Measurements from ENCODE around the gene BAIAP2.

The BAIAP2 gene

DNA sequence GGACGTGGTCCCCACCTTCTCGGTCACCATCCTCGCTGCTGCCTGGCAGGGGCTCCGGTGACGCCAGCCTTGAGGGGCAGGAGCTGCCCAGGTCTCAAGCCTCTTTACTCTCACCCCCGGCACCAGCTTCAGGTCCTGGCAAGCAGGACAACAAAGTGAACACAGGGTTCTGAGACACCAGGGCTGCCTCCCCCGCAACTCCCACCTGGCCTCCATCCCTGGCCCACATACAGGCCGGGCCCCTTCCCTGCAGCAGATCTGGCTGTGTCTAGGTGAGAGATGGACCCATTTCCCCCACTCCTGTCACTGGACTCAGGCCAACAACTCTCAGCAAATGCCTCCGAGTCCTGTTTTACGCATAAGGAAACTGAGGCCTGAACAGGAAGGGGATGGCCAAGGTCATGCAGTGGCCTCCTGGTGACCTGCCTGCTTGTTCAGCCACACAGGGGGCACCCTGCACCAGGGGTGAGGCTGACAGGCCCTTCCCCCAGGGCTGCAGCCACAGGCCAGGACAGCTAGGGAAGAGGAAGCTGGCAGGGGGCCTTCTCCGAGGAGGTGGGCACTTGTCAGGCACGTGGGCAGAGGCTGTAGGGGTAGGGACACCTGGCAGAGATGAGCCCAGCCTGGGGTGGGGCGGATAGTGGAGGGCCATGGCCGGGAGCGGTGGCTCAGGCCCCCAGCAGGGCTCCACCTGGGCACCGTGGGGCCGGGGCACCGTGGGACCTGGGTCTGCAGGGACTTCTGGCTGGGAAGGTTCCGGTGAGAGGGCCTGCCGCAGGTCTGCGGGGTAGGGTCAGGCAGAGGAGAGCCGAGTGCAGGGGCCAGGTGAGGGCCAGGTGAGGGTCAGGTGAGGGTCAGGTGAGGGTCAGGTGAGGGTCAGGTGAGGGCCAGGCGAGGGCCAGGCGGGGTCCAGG lies 83.6 kb downstream of the BAIAP2 start:
- Mint-ChIP-seq H3K27me3 (ENCODE audit: low read depth, poor library complexity) (no peaks in the 10 kb centered on the region), H3K9me3 (no peaks in the 10 kb centered on the region), H3K4me3 (peak overlapping the region; percentile 64), H3K4me1 (peaks cover 12% of the 10 kb centered on the region), H3K27ac (peak overlapping the region; percentile 54), H3K36me3 (ENCODE audit: low read depth) (no peaks in the 10 kb centered on the region)
- no peak for DNase-seq
- TF ChIP-seq, protein P1, sequence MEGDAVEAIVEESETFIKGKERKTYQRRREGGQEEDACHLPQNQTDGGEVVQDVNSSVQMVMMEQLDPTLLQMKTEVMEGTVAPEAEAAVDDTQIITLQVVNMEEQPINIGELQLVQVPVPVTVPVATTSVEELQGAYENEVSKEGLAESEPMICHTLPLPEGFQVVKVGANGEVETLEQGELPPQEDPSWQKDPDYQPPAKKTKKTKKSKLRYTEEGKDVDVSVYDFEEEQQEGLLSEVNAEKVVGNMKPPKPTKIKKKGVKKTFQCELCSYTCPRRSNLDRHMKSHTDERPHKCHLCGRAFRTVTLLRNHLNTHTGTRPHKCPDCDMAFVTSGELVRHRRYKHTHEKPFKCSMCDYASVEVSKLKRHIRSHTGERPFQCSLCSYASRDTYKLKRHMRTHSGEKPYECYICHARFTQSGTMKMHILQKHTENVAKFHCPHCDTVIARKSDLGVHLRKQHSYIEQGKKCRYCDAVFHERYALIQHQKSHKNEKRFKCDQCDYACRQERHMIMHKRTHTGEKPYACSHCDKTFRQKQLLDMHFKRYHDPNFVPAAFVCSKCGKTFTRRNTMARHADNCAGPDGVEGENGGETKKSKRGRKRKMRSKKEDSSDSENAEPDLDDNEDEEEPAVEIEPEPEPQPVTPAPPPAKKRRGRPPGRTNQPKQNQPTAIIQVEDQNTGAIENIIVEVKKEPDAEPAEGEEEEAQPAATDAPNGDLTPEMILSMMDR (IDR thresholded peaks at IDR 0.05) = no peak

DNA sequence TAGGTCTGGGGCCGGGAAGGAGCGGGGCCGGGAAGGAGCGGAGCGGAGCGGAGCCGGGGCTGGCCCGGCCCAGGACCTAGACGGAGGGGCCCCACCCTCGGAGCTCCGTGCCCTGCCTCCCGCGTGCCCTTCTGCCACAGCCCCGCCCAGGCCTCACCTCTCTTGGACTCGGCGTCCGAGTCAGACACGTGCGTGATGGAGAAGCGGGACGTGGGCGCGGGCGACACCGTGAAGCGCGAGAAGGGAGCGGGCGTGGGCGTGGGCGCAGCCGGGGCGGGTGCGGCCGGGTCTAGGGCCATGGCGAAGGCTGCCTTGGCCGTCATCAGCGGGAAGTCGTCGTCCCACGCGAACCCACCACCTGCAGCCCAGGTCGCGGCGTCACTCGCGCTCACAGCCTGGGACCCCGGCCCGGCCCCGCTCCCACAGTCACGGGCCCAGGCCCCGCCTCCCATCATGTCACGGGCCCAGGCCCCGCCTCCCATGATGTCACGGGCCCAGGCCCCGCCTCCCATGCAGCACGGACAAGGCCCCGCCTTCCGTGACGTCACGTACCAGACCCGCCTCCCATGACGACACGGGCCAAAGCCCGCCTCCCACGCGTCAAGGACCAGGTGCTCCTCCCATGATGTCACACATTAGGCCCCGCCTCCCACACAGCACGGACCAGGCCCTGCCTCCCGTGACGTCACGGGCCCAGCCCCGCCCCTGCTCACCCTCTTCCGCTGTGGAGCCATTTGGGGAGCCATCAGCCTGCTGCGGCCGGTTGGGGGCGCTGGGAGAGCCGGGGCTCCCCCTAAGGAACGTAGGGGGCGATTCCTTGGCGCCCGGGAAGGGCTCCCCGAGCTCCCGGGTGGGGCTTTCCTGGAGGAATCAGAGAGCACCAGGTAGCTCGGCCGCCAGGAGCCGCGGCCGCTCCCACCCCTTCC lies 84.5 kb downstream of the BAIAP2 start:
- Mint-ChIP-seq H3K4me3 (peak overlapping the region; percentile 70), H3K36me3 (ENCODE audit: low read depth) (no peaks in the 10 kb centered on the region)
- peak; percentile 96 for DNase-seq

DNA sequence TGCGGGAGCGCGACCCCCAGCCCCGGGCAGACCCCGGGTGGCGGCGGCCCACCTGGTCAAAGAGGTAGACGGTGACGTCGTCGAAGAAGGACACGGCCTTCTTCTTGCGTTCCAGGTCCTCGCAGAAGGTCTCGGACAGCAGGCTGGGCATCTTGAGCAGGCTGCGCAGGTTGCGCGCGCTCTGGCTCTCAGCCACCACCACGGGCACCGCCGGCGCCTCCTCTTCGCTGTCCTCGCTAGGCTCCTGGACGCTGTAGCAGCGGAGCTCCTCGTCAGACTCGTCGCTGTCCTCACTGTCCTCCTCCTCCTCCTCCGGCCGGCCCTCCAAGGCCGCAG lies 85.2 kb downstream of the BAIAP2 start:
- no peak overlapping the region for H3K27ac Mint-ChIP-seq
- TF ChIP-seq, protein P1 (IDR thresholded peaks at IDR 0.05) = no peak
- peaks cover 12% of the 10 kb centered on the region for H3K4me1 Mint-ChIP-seq
- H3K27me3 Mint-ChIP-seq (ENCODE audit: low read depth, poor library complexity) = no peaks in the 10 kb centered on the region
- H3K9me3 Mint-ChIP-seq = no peaks in the 10 kb centered on the region
- H3K4me3 Mint-ChIP-seq = no peak overlapping the region
- DNase-seq = no peak
- H3K36me3 Mint-ChIP-seq (ENCODE audit: low read depth) = no peaks in the 10 kb centered on the region

More for the DNA sequence above, 84.5 kb downstream of the BAIAP2 start:
- Mint-ChIP-seq H3K27me3 (ENCODE audit: low read depth, poor library complexity) (no peaks in the 10 kb centered on the region), H3K27ac (peak overlapping the region; percentile 48), H3K4me1 (peaks cover 12% of the 10 kb centered on the region), H3K9me3 (no peaks in the 10 kb centered on the region)
- TF ChIP-seq, protein P1 (IDR thresholded peaks at IDR 0.05) = peak; percentile 13

DNA sequence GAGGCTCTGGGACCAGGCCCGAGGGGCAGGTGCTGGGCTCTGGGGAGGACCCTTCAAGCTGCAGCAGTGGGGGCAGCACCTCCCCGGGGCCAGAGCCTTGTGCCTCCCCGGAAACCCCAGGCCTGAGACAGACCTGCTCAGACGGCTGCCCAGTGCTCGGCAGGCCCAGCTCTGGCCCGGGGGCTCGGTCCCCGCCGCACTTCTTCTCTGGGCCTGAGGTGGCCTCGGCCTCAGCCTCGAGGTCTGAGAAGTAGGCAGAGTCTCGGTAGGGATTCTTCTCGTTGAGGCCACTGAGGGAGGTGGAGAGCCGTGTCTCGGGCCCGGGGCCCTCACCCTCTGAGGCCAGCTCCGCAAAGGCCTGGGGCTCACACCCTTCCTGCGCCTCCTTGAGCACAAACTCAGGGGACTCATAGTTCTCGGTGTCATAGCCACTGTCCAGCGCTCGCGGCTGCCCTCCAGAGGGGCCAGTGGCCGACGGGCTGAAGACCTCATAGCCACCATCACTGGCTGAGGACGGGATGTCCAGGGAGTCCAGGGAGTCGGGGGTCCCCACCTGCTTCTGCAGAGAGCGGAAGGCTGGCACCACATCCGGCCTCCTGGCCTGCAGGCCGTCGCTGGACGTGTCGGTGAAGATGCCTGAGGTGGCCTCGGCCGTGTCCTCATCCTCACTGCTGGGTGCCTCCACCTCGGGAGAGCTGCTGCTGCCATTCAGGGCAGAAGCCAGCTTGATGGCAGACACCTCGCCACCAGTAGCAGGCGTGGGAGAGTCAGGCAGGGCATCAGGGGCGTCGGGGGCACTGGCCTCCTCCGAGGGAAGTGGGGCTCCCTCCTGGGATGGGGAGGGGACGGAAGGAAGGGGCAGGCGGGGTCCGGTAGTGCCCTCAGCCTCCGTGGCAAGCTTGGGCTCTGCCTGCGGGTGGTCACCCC lies 86.0 kb downstream of the BAIAP2 start:
- Mint-ChIP-seq H3K9me3 (no peaks in the 10 kb centered on the region), H3K27ac (no peak overlapping the region), H3K4me3 (no peak overlapping the region), H3K27me3 (ENCODE audit: low read depth, poor library complexity) (no peaks in the 10 kb centered on the region), H3K4me1 (peaks cover 12% of the 10 kb centered on the region), H3K36me3 (ENCODE audit: low read depth) (no peaks in the 10 kb centered on the region)
- TF ChIP-seq, protein P1 (IDR thresholded peaks at IDR 0.05) = no peak
- DNase-seq = no peak

DNA sequence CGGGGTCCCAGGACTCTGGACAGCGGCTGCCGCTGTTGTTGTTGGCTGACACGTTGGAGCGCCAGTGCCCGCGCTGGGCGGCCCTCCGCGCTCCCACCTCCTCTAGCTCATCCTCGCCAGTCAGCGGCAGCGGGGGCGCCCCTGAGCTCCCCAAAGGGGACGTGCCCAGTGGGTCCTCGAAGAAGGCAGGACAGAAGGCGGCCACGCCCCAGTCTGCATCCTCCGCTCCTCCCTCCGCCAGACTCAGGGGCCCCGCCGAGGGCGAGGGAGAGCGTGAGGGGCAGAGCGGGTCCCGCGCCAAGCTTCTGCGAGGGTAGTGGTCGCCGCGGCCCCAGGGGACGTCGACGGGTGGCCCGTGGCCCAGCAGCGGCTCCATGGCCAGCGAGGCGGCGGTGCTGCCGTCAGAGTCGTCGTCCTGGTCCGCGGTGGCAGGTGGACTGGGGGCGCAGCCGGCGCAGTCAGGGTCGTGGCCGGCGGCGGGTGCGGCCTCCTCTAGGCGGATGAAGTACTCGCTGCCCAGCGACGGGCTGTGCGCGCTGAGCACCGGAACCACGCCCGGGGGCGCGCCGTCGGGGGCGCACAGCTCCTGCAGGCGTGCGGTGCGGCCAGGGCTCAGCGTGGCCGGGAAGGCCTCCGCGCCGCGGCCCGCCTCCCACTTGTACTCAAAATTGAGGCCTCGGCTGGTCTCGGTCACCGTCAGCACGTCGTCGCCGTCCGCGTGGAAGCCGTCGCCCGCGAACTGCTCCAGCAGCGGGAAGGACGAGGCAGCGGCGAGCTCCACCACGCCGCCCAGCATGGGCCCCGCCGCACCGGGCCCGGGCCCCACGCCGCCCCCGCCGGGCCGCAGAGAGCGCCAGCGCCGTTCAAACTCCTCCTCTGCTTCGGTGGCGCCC lies 87.1 kb downstream of the BAIAP2 start:
- no peak overlapping the region for H3K27ac Mint-ChIP-seq
- H3K4me3 Mint-ChIP-seq = no peak overlapping the region
- H3K36me3 Mint-ChIP-seq (ENCODE audit: low read depth) = no peaks in the 10 kb centered on the region
- H3K9me3 Mint-ChIP-seq = no peaks in the 10 kb centered on the region
- peaks cover 10% of the 10 kb centered on the region for H3K4me1 Mint-ChIP-seq
- no peaks in the 10 kb centered on the region for H3K27me3 Mint-ChIP-seq (ENCODE audit: low read depth, poor library complexity)
- DNase-seq = no peak
- TF ChIP-seq, protein P1 (IDR thresholded peaks at IDR 0.05) = no peak
